K562 (cell line): ENCODE results near the gene STRA8.

Source experiments
- CBX8 ChIP-seq: fragments of 200-600 bp; sonication (generic); IDR thresholded peaks from 2 replicates; pipeline ENCODE4 v1.6.1; 2012; ENCODE audit warnings: borderline replicate concordance, mixed run types, low read depth, mild to moderate bottlenecking, moderate library complexity, mixed read lengths, low read length, control low read depth, inconsistent platforms; ENCODE audit not compliant: poor library complexity, severe bottlenecking; ENCODE audit errors: extremely low read depth
- DMBX1 ChIP-seq: fragments of 250-450 bp; sonication (Bioruptor Pico); IDR thresholded peaks from 2 replicates; pipeline ENCODE4 v1.8.0; 2022; ENCODE audit warnings: inconsistent platforms, mild to moderate bottlenecking, moderate library complexity, borderline replicate concordance
- GTF2F1 ChIP-seq: IDR thresholded peaks from 2 replicates; pipeline ENCODE4 v1.6.1; 2011; ENCODE audit warnings: low read depth, low read length, improper control_type of control experiment
- HDAC6 ChIP-seq: IDR thresholded peaks from 2 replicates; pipeline ENCODE4 v1.6.1; 2012; ENCODE audit warnings: low read depth, mild to moderate bottlenecking, control low read depth, inconsistent platforms, low read length, moderate library complexity
- POLR2AphosphoS5 ChIP-seq: IDR thresholded peaks from 2 replicates; pipeline ENCODE4 v1.6.1; 2011; ENCODE audit warnings: mild to moderate bottlenecking, low read depth, low read length, moderate library complexity; ENCODE audit not compliant: control insufficient read depth, insufficient read depth
- RAD21 ChIP-seq, 2 experiments: fragments of 250-450 bp in 1 of 2; fragments of 450-650 bp in 1 of 2; sonication (Bioruptor Pico) in 1 of 2; formaldehyde crosslinking in 1 of 2; IDR thresholded peaks in 1 of 2; conservative IDR thresholded peaks in 1 of 2; 2 replicates each; pipeline versions ENCODE4 v1.4.0 to v1.8.0; 2020 to 2022; ENCODE audit warnings: mild to moderate bottlenecking in 2 of 2, moderate library complexity in 1 of 2
- SRSF7 ChIP-seq: fragments of 200-400 bp; formaldehyde crosslinking; optimal IDR thresholded peaks from 2 replicates; pipeline ENCODE3; 2017; ENCODE audit warnings: mild to moderate bottlenecking, low read depth, low read length
- ZNF398 ChIP-seq: fragments of 250-450 bp; sonication (Bioruptor Pico); IDR thresholded peaks from 2 replicates; pipeline ENCODE4 v1.8.0; 2021; ENCODE audit warnings: moderate library complexity, mild to moderate bottlenecking, inconsistent platforms
- TF ChIP-seq, protein P1 (sequence below): fragments of 450-650 bp; formaldehyde crosslinking; IDR thresholded peaks from 2 replicates; pipeline ENCODE4 v1.4.0; 2020; ENCODE audit warnings: mild to moderate bottlenecking

- TF ChIP-seq DMBX1 (CRISPR knock-in tag) = no peak
- no peak for TF ChIP-seq SRSF7
- TF ChIP-seq, protein P1, sequence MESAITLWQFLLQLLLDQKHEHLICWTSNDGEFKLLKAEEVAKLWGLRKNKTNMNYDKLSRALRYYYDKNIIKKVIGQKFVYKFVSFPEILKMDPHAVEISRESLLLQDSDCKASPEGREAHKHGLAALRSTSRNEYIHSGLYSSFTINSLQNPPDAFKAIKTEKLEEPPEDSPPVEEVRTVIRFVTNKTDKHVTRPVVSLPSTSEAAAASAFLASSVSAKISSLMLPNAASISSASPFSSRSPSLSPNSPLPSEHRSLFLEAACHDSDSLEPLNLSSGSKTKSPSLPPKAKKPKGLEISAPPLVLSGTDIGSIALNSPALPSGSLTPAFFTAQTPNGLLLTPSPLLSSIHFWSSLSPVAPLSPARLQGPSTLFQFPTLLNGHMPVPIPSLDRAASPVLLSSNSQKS (CRISPR knock-in tag) = no peak
- no peak for TF ChIP-seq POLR2AphosphoS5
- TF ChIP-seq GTF2F1 = no peak
- TF ChIP-seq HDAC6 = no peak
- no peak for TF ChIP-seq RAD21 (CRISPR knock-in tag; conservative IDR thresholded peaks at IDR 0.05 in 1 of 2, IDR thresholded peaks at IDR 0.05 in 1 of 2)
- TF ChIP-seq ZNF398 (CRISPR knock-in tag) = no peak
- TF ChIP-seq CBX8 = no peak
Observed at GRCh38 chr7:135204341-135204749, 29.3 kb upstream of the STRA8 start.
